GM19240 (cell line): ENCODE results near the gene MYBPC2.
"Not testable (repeated sequence)": the region's sequence is repeated elsewhere in the genome, so short reads cannot be mapped to it uniquely, and the experiment has no call there.

Experiments
- DNase-seq: peaks from one replicate; pipeline ENCODE4 v3.0.0; 2011; ENCODE audit warnings: low spot score; ENCODE audit not compliant: insufficient read length

MYBPC2 gene

GRCh38 chr19:50432221-50433028 is at the start of gene MYBPC2:
TSS of gene MYBPC2 (plus strand) at chr19:50432892. CDS start at chr19:50432954, 62 bp downstream.
- DNase-seq = no peak

- no peak for DNase-seq
Observed at GRCh38 chr19:50383001-50383851, 49.5 kb upstream of the MYBPC2 start.

- peak; percentile 98 for DNase-seq
Observed at GRCh38 chr19:50383852-50384684, 48.6 kb upstream of the MYBPC2 start, which contains the start of gene POLD1. TSS of gene POLD1 (plus strand) at chr19:50384347. CDS start at chr19:50398852, 14,505 bp downstream.

GRCh38 chr19:50384685-50385535 is 47.8 kb upstream of the MYBPC2 start:
- no peak for DNase-seq

- DNase-seq = no peak
Observed at GRCh38 chr19:50387176-50387867, 45.4 kb upstream of the MYBPC2 start.

GRCh38 chr19:50387868-50388245 is 44.8 kb upstream of the MYBPC2 start:
- DNase-seq = no peak

- not testable (repeated sequence) for DNase-seq
Observed at GRCh38 chr19:50390295-50390694, 42.4 kb upstream of the MYBPC2 start.

GRCh38 chr19:50390952-50391351 is 41.7 kb upstream of the MYBPC2 start:
- not testable (repeated sequence) for DNase-seq

GRCh38 chr19:50392759-50393158 is 39.9 kb upstream of the MYBPC2 start:
- no peak for DNase-seq

GRCh38 chr19:50393589-50393988 is 39.1 kb upstream of the MYBPC2 start:
- no peak for DNase-seq

- no peak for DNase-seq
Observed at GRCh38 chr19:50394017-50394416, 38.7 kb upstream of the MYBPC2 start.

GRCh38 chr19:50398675-50399367 is 33.9 kb upstream of the MYBPC2 start:
- DNase-seq = no peak

GRCh38 chr19:50399368-50399745 is 33.3 kb upstream of the MYBPC2 start:
- no peak for DNase-seq

- no peak for DNase-seq
Observed at GRCh38 chr19:50401605-50402450, 30.9 kb upstream of the MYBPC2 start.

- no peak for DNase-seq
Observed at GRCh38 chr19:50402544-50403301, 30.0 kb upstream of the MYBPC2 start.

GRCh38 chr19:50406156-50406820 is 26.4 kb upstream of the MYBPC2 start:
- no peak for DNase-seq

GRCh38 chr19:50406829-50407228 is 25.9 kb upstream of the MYBPC2 start:
- DNase-seq = no peak
